Astrocyte (in vitro differentiated cells and primary cell): Measurements from ENCODE around the gene USP11. TPM values are rescaled to one million over a fixed set of nuclear protein-coding genes. Genes with fewer than 3 reads are reported as not detected.
A peak's percentile ranks its signal among the peaks of the same experiment; 100 is the strongest.

ENCODE experiments used
- DNase-seq: peaks from one replicate; pipeline ENCODE4 v3.0.0-alpha.2; 2010; ENCODE audit warnings: low read depth
- FAIRE-seq: peaks from 2 replicates; lab custom pipeline; 2011; peaks lifted over from hg19 to GRCh38; lab: Jason Lieb, UNC
- H2AFZ ChIP-seq: 2 replicates; pipeline ENCODE4 v1.6.0; 2012; ENCODE audit warnings: low read depth, low read length, inconsistent platforms
- H3K27ac ChIP-seq: 2 replicates; pipeline ENCODE4 v1.5.1; 2011; ENCODE audit warnings: low read depth, low read length, inconsistent platforms
- H3K27me3 ChIP-seq: 2 replicates; pipeline ENCODE4 v1.6.0; 2011; ENCODE audit warnings: low read length, inconsistent platforms; ENCODE audit not compliant: insufficient read depth
- H3K36me3 ChIP-seq: 2 replicates; pipeline ENCODE4 v1.5.1; 2011; ENCODE audit warnings: low read length, inconsistent platforms; ENCODE audit not compliant: insufficient read depth
- H3K4me1 ChIP-seq: 2 replicates; pipeline ENCODE4 v1.5.1; 2011; ENCODE audit warnings: low read length, inconsistent platforms; ENCODE audit not compliant: insufficient read depth
- H3K4me2 ChIP-seq: 2 replicates; pipeline ENCODE4 v1.6.0; 2012; ENCODE audit warnings: low read length, inconsistent platforms
- H3K4me3 ChIP-seq: 2 replicates; pipeline ENCODE4 v1.5.1; 2011; ENCODE audit warnings: low read depth, mild to moderate bottlenecking, low read length, inconsistent platforms; ENCODE audit not compliant: insufficient read depth
- H3K79me2 ChIP-seq: 2 replicates; pipeline ENCODE4 v1.6.0; 2012; ENCODE audit warnings: mild to moderate bottlenecking, low read length, inconsistent platforms; ENCODE audit not compliant: insufficient read depth
- H3K9ac ChIP-seq: 2 replicates; pipeline ENCODE4 v1.6.0; 2012; ENCODE audit warnings: mild to moderate bottlenecking, low read length, inconsistent platforms
- H3K9me3 ChIP-seq: 2 replicates; pipeline ENCODE4 v1.5.1; 2012; ENCODE audit warnings: low read depth, mild to moderate bottlenecking, low read length, inconsistent platforms; ENCODE audit not compliant: insufficient read depth
- H4K20me1 ChIP-seq: 2 replicates; pipeline ENCODE4 v1.6.0; 2012; ENCODE audit warnings: low read length, inconsistent platforms; ENCODE audit not compliant: insufficient read depth
- H3K27ac Mint-ChIP-seq: one replicate; pipeline ENCODE4 v1.8.0; 2021; ENCODE audit warnings: mild to moderate bottlenecking, mixed read lengths; ENCODE audit not compliant: unreplicated experiment
- H3K27me3 Mint-ChIP-seq: one replicate; pipeline ENCODE4 v1.8.0; 2021; ENCODE audit warnings: low read depth, mixed read lengths; ENCODE audit not compliant: unreplicated experiment
- H3K36me3 Mint-ChIP-seq: one replicate; pipeline ENCODE4 v1.8.0; 2021; ENCODE audit warnings: low read depth, mixed read lengths; ENCODE audit not compliant: unreplicated experiment
- H3K4me1 Mint-ChIP-seq: one replicate; pipeline ENCODE4 v1.8.0; 2021; ENCODE audit warnings: low read depth, mixed read lengths; ENCODE audit not compliant: unreplicated experiment
- H3K4me3 Mint-ChIP-seq: one replicate; pipeline ENCODE4 v1.8.0; 2021; ENCODE audit warnings: mild to moderate bottlenecking, moderate library complexity, mixed read lengths; ENCODE audit not compliant: unreplicated experiment
- H3K9me3 Mint-ChIP-seq: one replicate; pipeline ENCODE4 v1.8.0; 2021; ENCODE audit warnings: mild to moderate bottlenecking, mixed read lengths; ENCODE audit not compliant: unreplicated experiment
- CTCF ChIP-seq: IDR thresholded peaks from 2 replicates; pipeline ENCODE4 v1.5.1; 2011; ENCODE audit warnings: low read depth, mild to moderate bottlenecking, inconsistent platforms, low read length, moderate library complexity; ENCODE audit not compliant: insufficient read depth
- EZH2 ChIP-seq: IDR thresholded peaks from 2 replicates; pipeline ENCODE4 v1.6.1; 2012; ENCODE audit warnings: mild to moderate bottlenecking, low read length, inconsistent platforms; ENCODE audit not compliant: insufficient read depth
- total RNA-seq: library from RNA; stranded (reverse); gene quantifications from 2 replicates; pipeline ENCODE4 v1.2.1, GENCODE V29; 2021

Gene USP11
- total RNA-seq, 1 donor from 2014 or later, result 75.7 TPM

GRCh38 chrX:47198026-47198686, 34.7 kb upstream of the USP11 start:
- Histone ChIP-seq H3K9ac (peak overlapping the region; percentile 57), H3K4me3 (no peak overlapping the region), H3K4me1 (peaks cover 26% of the 10 kb centered on the region), H2AFZ (no peak overlapping the region), H3K36me3 (peaks cover 29% of the 10 kb centered on the region), H3K4me2 (peak overlapping the region; percentile 97), H4K20me1 (peaks cover 85% of the 10 kb centered on the region), H3K27me3 (no peaks in the 10 kb centered on the region), H3K9me3 (no peaks in the 10 kb centered on the region), H3K27ac (no peak overlapping the region), H3K79me2 (peaks cover 81% of the 10 kb centered on the region)
- Mint-ChIP-seq H3K27me3 (no peaks in the 10 kb centered on the region), H3K4me3 (peak overlapping the region; percentile 8), H3K36me3 (peaks cover 8% of the 10 kb centered on the region), H3K27ac (peak overlapping the region; percentile 53), H3K9me3 (no peaks in the 10 kb centered on the region), H3K4me1 (peaks cover 35% of the 10 kb centered on the region)
- TF ChIP-seq CTCF, result no peak
- FAIRE-seq (peak; percentile 55), DNase-seq (peak; percentile 61)

GRCh38 chrX:47198687-47199080, 34.1 kb upstream of the USP11 start:
- peaks cover 32% of the 10 kb centered on the region for H3K4me1 Mint-ChIP-seq

GRCh38 chrX:47199286-47199685, 33.5 kb upstream of the USP11 start:
- Histone ChIP-seq H4K20me1 (peaks cover 87% of the 10 kb centered on the region), H3K9me3 (no peaks in the 10 kb centered on the region), H3K9ac (no peak overlapping the region), H3K4me2 (no peak overlapping the region), H3K27me3 (no peaks in the 10 kb centered on the region), H3K36me3 (peaks cover 36% of the 10 kb centered on the region), H2AFZ (no peak overlapping the region), H3K79me2 (peaks cover 76% of the 10 kb centered on the region), H3K4me3 (no peak overlapping the region), H3K4me1 (peaks cover 25% of the 10 kb centered on the region), H3K27ac (no peak overlapping the region)
- FAIRE-seq, result no peak
- no peak for DNase-seq
- H3K36me3 Mint-ChIP-seq, result peaks cover 9% of the 10 kb centered on the region
- H3K4me3 Mint-ChIP-seq, result no peak overlapping the region
- H3K27me3 Mint-ChIP-seq, result no peaks in the 10 kb centered on the region
- peaks cover 32% of the 10 kb centered on the region for H3K4me1 Mint-ChIP-seq
- no peak for TF ChIP-seq CTCF
- TF ChIP-seq EZH2, result no peak
- H3K27ac Mint-ChIP-seq, result no peak overlapping the region
- H3K9me3 Mint-ChIP-seq, result no peaks in the 10 kb centered on the region

More at GRCh38 chrX:47198687-47199080, 34.1 kb upstream of the USP11 start:
- Mint-ChIP-seq H3K4me3 (no peak overlapping the region), H3K9me3 (no peaks in the 10 kb centered on the region), H3K36me3 (peaks cover 9% of the 10 kb centered on the region), H3K27ac (peak overlapping the region; percentile 38), H3K27me3 (no peaks in the 10 kb centered on the region)
- Histone ChIP-seq H3K4me3 (no peak overlapping the region), H3K36me3 (peaks cover 32% of the 10 kb centered on the region), H4K20me1 (peaks cover 89% of the 10 kb centered on the region), H3K4me1 (peaks cover 25% of the 10 kb centered on the region), H3K4me2 (peak overlapping the region; percentile 97), H3K27me3 (no peaks in the 10 kb centered on the region), H2AFZ (no peak overlapping the region), H3K27ac (no peak overlapping the region), H3K79me2 (peaks cover 82% of the 10 kb centered on the region), H3K9me3 (no peaks in the 10 kb centered on the region), H3K9ac (peak overlapping the region; percentile 5)
- no peak for DNase-seq
- FAIRE-seq, result peak; percentile 59
- TF ChIP-seq EZH2, result no peak
